HUES64 (cell line): ENCODE results near the gene LGALSL.

Experiments
- H3K27ac ChIP-seq: 2 replicates; pipeline ENCODE4 v1.7.0; 2013; ENCODE audit warnings: low read depth, low read length, inconsistent platforms
- H3K27me3 ChIP-seq: 2 replicates; pipeline ENCODE4 v1.6.1; 2013; ENCODE audit warnings: mild to moderate bottlenecking, low read length; ENCODE audit not compliant: insufficient read depth
- H3K36me3 ChIP-seq: 2 replicates; pipeline ENCODE4 v1.6.1; 2013; ENCODE audit warnings: mild to moderate bottlenecking, low read length; ENCODE audit not compliant: insufficient read depth
- H3K4me1 ChIP-seq: 2 replicates; pipeline ENCODE4 v1.6.1; 2013; ENCODE audit warnings: mild to moderate bottlenecking, low read length, moderate library complexity; ENCODE audit not compliant: insufficient read depth
- H3K4me3 ChIP-seq: 2 replicates; pipeline ENCODE4 v1.5.1; 2013; ENCODE audit warnings: mild to moderate bottlenecking, low read length, moderate library complexity
- H3K9ac ChIP-seq: 2 replicates; pipeline ENCODE4 v1.6.1; 2013; ENCODE audit warnings: mild to moderate bottlenecking, low read depth, low read length
- H3K9me3 ChIP-seq: 2 replicates; pipeline ENCODE4 v1.6.1; 2013; ENCODE audit warnings: low read depth, low read length; ENCODE audit not compliant: insufficient read depth
- WGBS: fragments of 150-250, 120-280 bp; methylation state at CpG from one replicate; pipeline ENCODE4 v1.1.7; 2013; ENCODE audit warnings: missing lambda C conversion rate; 5-methylcytosine and 5-hydroxymethylcytosine counted together

LGALSL gene

DNA sequence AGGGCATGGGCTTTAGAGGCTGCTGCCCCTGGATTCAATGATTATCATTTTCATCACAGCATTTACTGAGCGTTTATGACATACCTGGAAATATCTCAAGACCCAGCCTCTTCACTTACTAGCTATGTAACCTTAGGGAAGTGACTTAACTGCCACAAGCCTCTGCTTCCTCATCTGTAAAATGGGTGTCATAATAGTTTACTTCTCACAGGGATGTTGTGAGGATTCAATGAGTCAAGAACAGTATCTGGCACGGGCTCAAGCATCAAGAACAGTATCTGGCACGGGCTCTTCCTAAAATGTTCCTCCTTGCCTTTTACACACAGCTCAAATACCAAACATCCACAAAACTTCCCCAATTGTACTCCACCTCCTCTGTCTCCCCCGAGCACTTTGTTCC lies 31.4 kb downstream of the LGALSL start:
- no peaks in the 10 kb centered on the region for H3K27me3 ChIP-seq
- no peaks in the 10 kb centered on the region for H3K9me3 ChIP-seq
- no peak overlapping the region for H3K9ac ChIP-seq
- no peak overlapping the region for H3K4me3 ChIP-seq
- H3K4me1 ChIP-seq, result peaks cover 12% of the 10 kb centered on the region
- no peak overlapping the region for H3K27ac ChIP-seq
- 83% methylated on average over 4 of the region's 4 CpGs for WGBS
- H3K36me3 ChIP-seq, result no peaks in the 10 kb centered on the region

DNA sequence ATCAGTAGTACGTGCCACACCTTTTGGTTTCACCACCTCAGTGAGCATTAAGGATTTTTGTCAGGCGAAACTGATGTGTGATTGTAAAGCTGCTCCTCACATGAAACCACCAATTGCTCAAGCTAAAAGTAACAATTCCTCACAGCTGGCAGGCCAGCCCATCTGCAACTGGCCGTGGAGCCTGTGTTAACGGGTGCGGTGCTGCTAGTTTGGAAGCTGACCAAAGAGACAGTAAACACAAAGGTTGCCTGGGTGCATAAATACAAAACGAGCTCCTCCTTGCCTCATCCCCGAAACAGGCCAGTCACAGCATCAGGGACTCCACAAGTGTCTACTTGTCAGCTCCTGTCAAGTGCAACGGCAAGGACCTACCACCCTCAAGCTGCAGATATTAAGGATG lies 32.0 kb downstream of the LGALSL start:
- Histone ChIP-seq H3K4me3 (no peak overlapping the region), H3K27me3 (no peaks in the 10 kb centered on the region), H3K27ac (no peak overlapping the region), H3K9ac (no peak overlapping the region), H3K9me3 (no peaks in the 10 kb centered on the region), H3K4me1 (peaks cover 12% of the 10 kb centered on the region), H3K36me3 (no peaks in the 10 kb centered on the region)
- 90% methylated on average over 8 of the region's 8 CpGs for WGBS

DNA sequence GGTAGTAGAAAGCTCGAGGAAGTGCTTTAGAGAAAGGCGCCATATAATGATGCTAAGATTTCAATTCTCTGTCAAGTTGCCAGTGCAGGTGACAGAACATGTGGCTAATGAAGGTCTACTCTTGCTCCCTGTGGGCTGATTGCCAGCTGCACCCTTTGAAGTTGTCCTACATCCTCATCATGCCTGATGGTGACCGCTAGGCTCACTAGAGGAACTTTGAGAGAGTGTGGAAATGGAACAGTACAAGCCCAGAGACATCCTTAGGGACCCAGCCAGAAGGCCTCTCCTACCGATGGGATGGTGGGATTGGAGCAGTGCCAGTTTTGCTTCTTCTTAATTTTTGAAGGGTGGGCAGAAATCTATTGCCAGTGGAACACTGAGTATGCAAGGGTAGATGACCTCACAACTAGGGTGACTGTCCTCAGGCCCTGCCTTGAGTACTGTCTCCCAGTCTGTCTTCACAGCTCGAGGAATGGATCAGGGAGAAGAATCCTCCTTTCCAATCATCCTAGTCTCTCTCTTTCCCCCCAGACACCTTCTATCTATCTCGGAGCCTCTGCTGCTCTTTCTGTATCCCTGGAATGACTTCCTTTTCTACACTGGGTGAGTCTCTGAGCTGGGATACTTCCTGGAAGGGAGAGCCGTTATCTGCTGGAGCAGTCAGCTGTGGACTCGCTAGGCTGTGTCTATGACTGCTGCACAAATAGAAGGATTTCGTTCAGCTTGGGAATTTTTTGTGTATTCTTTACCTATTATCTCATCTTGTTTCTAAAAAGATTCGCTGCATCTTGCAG lies 33.5 kb downstream of the LGALSL start:
- H3K9ac ChIP-seq, result no peak overlapping the region
- H3K4me3 ChIP-seq, result no peak overlapping the region
- H3K9me3 ChIP-seq, result no peaks in the 10 kb centered on the region
- H3K4me1 ChIP-seq, result peaks cover 15% of the 10 kb centered on the region
- H3K27me3 ChIP-seq, result no peaks in the 10 kb centered on the region
- H3K36me3 ChIP-seq, result no peaks in the 10 kb centered on the region
- H3K27ac ChIP-seq, result no peak overlapping the region
- 84% methylated on average over 8 of the region's 10 CpGs for WGBS

DNA sequence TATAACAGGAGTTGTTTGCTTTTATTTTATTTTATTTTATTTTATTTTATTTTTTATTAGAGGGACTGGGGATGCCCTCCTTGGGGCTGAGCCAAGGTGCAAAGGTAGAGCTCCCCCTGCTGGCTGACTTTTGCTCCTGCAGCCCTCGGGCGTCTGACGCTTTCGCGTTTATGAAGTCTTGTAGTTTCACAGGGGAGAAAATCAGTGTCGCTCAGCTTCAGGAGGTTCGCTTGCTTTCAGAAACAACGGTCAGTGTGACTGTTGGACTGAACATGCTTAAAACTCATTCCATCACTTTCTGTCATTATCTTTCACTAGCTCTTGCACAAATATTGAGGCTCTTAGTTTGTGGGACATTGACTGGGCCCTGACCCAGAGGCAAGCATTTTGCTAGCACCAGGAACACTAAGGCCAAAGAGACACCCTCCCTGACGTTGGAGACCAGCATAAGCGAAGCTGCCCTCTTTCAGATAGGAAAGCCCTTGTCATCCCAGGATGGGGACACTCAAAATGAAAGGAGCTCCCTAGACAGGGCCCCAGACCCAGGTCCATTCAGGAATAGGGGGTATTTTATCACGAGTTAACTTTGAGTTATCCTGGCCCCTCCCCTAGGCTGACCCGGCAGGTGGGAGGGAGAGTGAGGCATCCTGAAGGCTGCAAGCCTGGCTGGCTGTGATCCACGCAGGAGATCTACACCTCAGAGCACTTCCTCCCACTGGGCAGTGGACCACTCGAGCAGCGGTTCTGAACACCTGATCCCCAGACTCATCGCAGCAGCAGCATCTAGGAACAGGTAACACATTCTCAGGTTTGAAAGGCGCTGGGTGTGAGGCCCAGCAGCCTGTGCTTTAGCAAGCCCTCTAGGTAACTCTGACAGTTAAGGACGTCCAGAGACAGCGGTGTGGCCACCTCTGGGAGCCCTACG lies 34.4 kb downstream of the LGALSL start:
- Histone ChIP-seq H3K36me3 (no peaks in the 10 kb centered on the region), H3K4me1 (peaks cover 16% of the 10 kb centered on the region), H3K9me3 (no peaks in the 10 kb centered on the region), H3K4me3 (no peak overlapping the region), H3K27ac (no peak overlapping the region), H3K9ac (no peak overlapping the region), H3K27me3 (no peaks in the 10 kb centered on the region)
- 47% methylated on average over 20 of the region's 20 CpGs for WGBS

DNA sequence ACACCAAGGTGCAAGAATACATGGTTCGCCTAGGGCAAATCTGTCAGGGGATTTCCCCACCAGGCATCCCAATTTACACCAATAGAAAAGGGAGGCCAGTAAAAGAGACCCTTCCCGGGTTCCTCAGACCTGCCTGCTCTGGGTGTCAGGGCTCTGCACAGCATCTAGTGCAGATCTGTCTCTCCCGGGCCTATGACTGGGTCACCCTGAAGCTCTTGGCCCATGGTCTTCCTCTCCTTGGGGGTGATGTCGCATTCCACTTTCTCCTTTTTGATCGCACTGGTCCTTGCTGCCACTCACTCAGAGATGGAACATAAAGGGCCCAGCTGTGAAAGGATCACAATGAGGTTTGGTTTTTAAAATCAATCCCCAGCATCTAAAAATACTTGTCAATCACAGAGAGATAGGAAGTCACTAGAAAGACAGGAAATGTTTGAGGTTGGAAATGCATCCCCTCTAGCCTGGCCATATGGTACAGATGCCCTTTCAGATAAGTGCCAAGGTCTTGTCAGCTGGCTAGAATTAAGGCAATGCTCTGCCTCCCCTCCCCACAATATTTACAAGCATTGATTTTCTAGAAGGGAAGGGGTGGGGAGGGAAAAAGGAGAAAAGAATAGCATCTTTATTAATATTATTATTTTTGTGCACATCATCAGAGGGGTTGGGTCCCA lies 35.3 kb downstream of the LGALSL start:
- H3K27me3 ChIP-seq, result no peaks in the 10 kb centered on the region
- no peak overlapping the region for H3K9ac ChIP-seq
- 87% methylated on average over 5 of the region's 5 CpGs for WGBS
- no peak overlapping the region for H3K4me3 ChIP-seq
- no peaks in the 10 kb centered on the region for H3K36me3 ChIP-seq
- no peak overlapping the region for H3K27ac ChIP-seq
- H3K9me3 ChIP-seq, result no peaks in the 10 kb centered on the region
- peaks cover 20% of the 10 kb centered on the region for H3K4me1 ChIP-seq

DNA sequence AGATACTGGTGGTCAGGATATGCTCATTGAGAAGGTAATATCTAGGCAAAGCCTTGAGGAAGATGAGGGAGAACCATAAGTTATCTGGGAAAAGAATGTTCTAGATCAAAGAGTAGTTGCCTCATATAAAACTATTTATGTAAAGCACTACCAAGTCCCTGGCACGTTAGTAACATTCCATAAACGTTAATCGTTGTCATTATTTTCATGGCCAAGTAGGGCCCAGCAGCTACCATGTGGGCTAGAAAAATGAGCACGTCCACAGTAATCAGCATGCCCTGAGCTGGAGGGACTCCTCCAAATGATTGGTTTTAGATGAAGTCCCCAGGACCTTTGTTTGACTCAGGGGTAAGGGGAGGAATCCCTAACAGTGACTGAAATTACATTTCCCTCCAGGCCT lies 37.5 kb downstream of the LGALSL start:
- Histone ChIP-seq H3K4me3 (no peak overlapping the region), H3K9ac (no peak overlapping the region), H3K27ac (no peak overlapping the region), H3K36me3 (no peaks in the 10 kb centered on the region), H3K4me1 (peaks cover 20% of the 10 kb centered on the region), H3K27me3 (no peaks in the 10 kb centered on the region), H3K9me3 (no peaks in the 10 kb centered on the region)
- 93% methylated on average over 4 of the region's 4 CpGs for WGBS

DNA sequence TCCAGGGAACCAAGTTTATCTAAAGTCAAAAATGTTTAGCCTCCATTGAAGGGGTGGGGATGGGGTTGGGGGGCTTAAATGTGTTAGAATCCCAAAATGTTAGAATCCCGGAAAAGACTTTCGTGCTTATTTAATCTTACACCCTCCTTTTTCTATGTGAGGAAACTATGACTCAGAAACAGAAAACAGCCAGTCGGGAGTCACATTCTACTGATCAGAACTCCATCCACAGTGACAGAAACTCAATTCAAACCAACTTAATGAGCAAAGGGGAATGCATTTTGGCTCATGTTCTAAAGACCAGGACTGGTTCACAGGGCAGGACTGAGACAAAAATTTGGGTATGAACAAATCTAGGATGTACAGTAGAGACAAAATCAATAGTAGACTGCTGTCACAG lies 38.3 kb downstream of the LGALSL start:
- no peaks in the 10 kb centered on the region for H3K36me3 ChIP-seq
- no peaks in the 10 kb centered on the region for H3K9me3 ChIP-seq
- peaks cover 20% of the 10 kb centered on the region for H3K4me1 ChIP-seq
- H3K4me3 ChIP-seq, result no peak overlapping the region
- H3K27me3 ChIP-seq, result no peaks in the 10 kb centered on the region
- no peak overlapping the region for H3K27ac ChIP-seq
- H3K9ac ChIP-seq, result no peak overlapping the region
- 89% methylated on average over 3 of the region's 3 CpGs for WGBS

DNA sequence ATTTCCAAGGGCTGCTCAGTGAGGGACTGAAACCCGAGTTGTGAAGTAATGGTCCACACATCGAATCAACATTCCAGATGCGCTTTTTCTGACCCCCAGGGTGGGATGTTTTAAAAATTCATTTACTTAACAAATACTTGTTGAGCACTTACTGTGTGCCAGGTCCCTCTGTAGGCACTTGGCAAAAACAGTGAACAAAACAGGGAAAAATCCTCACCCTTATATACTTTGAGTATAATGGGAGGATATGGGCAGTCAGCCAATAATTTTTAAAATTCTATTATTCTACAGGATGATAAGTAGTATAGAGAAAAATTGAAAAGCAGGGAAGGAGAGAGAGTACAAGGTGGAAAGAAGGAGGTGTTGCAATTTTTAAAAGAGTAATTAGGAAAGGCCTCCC lies 38.9 kb downstream of the LGALSL start:
- Histone ChIP-seq H3K4me1 (peaks cover 20% of the 10 kb centered on the region), H3K27me3 (no peaks in the 10 kb centered on the region), H3K9me3 (no peaks in the 10 kb centered on the region), H3K9ac (no peak overlapping the region), H3K27ac (no peak overlapping the region), H3K4me3 (no peak overlapping the region), H3K36me3 (no peaks in the 10 kb centered on the region)
- 32% methylated on average over 3 of the region's 3 CpGs for WGBS

DNA sequence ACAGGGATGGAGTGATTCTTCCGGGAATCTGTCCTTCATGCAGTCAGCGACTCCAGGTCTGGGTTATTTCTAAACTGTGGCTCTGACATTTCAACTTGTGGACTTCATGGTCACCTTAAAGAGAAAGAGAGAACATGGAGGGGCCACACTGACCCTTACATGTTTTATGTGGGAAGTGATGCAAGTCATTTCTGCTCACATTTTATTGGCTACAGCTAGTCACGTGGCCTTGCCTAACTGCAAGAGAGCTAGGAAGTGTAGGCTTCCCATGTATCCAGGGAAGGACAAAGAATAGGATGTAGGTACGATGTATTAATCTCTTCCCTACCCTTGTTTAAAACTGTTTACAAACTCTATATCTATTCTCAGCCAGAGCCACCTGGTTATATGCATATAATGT lies 39.8 kb downstream of the LGALSL start:
- H3K4me3 ChIP-seq, result no peak overlapping the region
- 94% methylated on average over 3 of the region's 4 CpGs for WGBS
- H3K4me1 ChIP-seq, result peaks cover 17% of the 10 kb centered on the region
- no peaks in the 10 kb centered on the region for H3K9me3 ChIP-seq
- H3K9ac ChIP-seq, result no peak overlapping the region
- H3K27me3 ChIP-seq, result no peaks in the 10 kb centered on the region
- no peak overlapping the region for H3K27ac ChIP-seq
- no peaks in the 10 kb centered on the region for H3K36me3 ChIP-seq

DNA sequence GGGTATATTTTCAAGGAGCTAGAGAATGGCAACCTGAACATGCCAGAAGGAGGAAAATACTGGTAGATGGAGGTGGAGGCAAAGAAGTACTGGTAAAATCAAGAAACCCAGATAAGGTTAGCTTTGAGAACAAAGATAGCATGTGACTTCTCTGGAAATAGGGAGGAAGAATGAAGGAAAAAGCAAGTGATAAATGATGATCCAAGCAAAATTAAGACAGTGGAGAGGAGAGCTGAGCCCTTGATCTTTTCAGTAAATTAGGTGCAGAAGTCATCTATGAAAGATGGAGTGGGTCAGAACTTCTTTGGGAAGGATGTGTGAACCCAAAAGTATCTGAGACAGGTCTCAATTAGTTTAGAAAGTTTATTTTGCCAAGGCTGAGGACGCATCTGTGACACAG lies 44.5 kb downstream of the LGALSL start:
- WGBS, result 88% methylated on average over 1 of the region's 1 CpG

DNA sequence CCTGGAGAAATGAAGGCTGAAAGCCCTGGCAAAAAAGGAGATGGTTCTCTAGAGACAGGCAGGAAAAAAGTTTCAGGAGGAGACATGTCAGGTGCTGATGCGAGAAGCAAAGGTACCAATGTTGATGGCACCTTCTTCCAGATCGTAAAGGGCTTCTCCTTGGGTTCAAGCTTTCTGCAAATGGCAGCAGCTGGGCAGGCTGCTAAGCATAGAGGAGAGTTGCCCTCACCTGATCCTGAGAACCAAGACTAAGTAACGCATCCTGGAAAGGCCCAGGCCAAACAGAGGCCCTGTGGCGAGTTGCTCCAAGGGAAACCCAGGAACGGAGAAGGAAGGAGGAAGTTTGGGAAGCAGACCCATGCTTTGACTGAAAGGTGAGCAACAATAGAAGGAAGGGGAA lies 46.6 kb downstream of the LGALSL start:
- H3K27me3 ChIP-seq, result no peaks in the 10 kb centered on the region
- H3K27ac ChIP-seq, result no peak overlapping the region
- H3K9ac ChIP-seq, result no peak overlapping the region
- H3K4me3 ChIP-seq, result no peak overlapping the region
- H3K9me3 ChIP-seq, result no peaks in the 10 kb centered on the region
- peaks cover 8% of the 10 kb centered on the region; the same call in 1 of the 2 replicates for H3K4me1 ChIP-seq
- no peaks in the 10 kb centered on the region for H3K36me3 ChIP-seq
- 92% methylated on average over 5 of the region's 5 CpGs for WGBS

More for the DNA sequence above, 44.5 kb downstream of the LGALSL start:
- Histone ChIP-seq H3K4me1 (peaks cover 11% of the 10 kb centered on the region; the same call in 1 of the 2 replicates), H3K9me3 (no peaks in the 10 kb centered on the region), H3K27ac (no peak overlapping the region), H3K27me3 (no peaks in the 10 kb centered on the region), H3K9ac (no peak overlapping the region), H3K4me3 (no peak overlapping the region), H3K36me3 (no peaks in the 10 kb centered on the region)
